GM12873 (cell line): ENCODE results near the gene TALDO1.

Experiments used
- TF ChIP-seq, protein P1 (sequence below): IDR thresholded peaks from 2 replicates; pipeline ENCODE4 v1.5.1; 2012; ENCODE audit warnings: low read depth, mild to moderate bottlenecking, moderate library complexity, low read length, control low read depth; ENCODE audit not compliant: insufficient read depth; ENCODE audit errors: missing control alignments

Gene TALDO1

DNA sequence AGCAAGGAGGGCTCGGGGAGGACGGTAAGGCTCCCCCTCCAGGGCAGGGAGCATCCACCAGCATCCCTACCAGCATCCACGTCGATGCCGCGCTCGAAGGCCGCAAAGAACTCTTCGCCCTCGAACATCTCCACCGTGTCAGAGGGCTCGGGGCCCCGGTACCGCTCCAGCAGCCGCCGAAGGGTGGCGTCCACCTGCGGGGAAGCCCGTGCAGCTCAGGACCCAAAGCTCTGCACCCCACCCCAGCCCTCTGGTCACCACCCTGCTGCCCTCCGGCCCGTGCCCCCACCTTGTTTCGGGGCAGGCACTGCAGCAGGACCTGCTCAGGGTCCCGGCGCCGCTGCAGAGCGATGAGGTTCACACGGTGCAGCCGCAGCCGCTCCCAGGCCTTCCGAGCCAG is 53.2 kb downstream of the TALDO1 start:
- TF ChIP-seq, protein P1, sequence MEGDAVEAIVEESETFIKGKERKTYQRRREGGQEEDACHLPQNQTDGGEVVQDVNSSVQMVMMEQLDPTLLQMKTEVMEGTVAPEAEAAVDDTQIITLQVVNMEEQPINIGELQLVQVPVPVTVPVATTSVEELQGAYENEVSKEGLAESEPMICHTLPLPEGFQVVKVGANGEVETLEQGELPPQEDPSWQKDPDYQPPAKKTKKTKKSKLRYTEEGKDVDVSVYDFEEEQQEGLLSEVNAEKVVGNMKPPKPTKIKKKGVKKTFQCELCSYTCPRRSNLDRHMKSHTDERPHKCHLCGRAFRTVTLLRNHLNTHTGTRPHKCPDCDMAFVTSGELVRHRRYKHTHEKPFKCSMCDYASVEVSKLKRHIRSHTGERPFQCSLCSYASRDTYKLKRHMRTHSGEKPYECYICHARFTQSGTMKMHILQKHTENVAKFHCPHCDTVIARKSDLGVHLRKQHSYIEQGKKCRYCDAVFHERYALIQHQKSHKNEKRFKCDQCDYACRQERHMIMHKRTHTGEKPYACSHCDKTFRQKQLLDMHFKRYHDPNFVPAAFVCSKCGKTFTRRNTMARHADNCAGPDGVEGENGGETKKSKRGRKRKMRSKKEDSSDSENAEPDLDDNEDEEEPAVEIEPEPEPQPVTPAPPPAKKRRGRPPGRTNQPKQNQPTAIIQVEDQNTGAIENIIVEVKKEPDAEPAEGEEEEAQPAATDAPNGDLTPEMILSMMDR, result no peak

DNA sequence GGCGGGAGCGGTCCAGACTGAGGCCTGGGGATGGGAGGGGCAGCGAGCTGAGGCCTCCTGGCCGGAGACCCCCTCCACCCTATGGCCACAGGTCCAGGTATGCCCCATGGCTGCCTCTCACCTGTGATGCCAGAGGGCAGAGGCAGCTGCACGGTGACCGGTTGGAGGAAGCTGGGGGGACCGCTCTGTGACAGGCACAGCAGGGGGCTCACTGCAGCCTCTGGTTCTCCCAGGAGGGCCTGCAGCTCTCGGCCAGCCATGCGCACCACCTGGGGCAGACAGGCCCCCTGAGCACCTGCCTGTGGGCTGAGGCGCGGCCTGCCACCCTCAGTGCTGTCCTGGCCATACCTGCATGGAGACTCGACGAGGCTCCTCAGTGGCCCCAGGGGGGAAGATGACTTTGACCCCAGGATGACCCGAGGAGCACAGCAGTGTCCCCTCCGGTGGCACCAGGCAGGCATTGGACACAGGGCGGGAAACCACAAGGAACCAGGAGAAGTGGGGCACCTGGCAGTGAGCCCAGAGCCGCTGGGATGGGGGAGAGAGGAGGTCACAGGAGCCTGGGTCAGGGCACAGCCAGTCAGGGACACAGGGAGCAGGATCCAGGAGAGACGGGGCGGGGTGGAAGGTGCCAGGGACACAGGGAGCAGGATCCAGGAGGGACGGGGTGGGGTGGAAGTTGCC is 54.0 kb downstream of the TALDO1 start:
- TF ChIP-seq, protein P1, result no peak

GRCh38 chr11:802018-802617 is 54.9 kb downstream of the TALDO1 start:
- TF ChIP-seq, protein P1, result no peak

DNA sequence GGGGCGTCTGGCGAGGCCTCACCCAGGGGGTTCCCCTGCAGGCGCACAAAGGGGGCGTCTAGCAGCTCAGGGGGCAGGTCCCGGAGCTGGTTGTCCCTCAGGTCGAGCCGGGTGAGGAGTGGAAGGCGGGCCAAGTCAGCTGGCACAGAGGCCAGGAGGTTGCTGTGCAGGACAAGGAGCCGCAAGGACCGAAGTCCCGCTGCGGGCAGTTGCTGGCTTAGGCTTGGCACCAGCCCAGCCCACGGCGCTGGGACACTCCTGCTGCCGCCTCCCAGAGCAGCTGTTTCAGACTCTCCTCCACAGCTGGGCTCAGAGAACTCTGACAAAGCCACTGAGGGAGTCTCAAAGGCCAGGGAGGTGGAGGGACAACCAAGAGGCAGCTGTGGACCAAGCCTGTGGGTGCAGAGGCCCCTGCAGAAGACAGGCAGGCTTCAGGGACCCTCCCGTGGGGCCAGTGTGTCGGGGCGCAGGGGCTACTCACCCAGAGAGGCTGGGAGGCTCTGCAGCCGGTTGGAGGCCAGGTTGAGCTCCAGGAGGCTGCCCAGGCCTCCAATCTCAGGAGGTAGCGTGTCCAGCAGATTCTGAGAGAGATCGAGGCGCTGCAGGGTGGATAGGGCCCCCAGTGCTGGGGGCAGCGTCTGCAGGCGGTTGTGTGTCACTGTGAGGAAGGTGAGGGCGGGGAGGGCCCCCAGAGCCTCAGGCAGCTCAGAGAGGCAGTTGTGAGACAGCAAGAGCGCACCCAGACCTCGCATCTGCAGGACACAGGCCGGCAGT is 55.6 kb downstream of the TALDO1 start:
- TF ChIP-seq, protein P1, result no peak

- TF ChIP-seq, protein P1, result no peak
Observed at GRCh38 chr11:803467-803742, 56.1 kb downstream of the TALDO1 start.

DNA sequence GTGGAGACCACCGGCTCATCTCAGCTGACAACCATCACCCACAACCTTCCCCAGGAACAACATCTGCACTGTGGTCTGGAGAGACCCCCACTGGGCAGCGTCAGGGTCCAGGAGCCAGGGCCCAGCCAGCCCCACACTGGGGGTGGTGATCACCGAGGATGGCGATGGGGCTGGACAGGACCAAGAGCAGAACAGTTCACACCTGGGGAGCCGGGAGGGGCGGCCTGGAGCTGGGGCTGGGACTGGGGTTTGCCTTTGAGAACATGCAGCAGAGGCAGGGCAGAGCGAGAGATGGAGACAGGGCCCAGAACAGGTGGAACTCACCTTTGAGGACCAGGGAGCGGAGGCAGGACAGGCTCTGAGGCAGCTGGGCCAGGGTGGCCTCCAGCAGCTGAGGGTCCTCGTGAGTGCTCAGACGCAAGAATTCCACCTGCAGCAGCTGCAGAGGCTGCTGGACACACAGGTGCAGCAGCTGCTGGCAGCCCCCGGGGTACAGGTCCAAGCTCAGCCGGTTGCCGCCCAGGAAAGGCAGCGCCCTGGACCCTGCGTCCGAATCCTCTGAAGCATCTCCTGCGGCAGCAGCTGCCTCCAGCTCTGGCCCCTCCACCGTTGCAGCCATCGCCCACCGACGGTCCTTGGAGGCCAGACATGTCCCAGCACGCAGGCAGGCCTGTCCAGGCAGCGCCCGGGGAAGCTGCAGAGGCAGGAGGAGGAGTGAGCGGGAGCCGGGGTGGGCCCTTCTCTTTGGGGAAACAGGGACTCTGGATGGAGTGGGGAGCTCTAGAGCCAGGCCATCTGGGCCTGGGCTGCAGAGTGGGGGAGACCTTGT is 56.7 kb downstream of the TALDO1 start:
- TF ChIP-seq, protein P1, result no peak

- TF ChIP-seq, protein P1, result no peak
Observed at GRCh38 chr11:804599-804964, 57.3 kb downstream of the TALDO1 start.
